Measurements from ENCODE around the gene RNF126.

RNF126 gene

GRCh38 chr19:647566-648284 lies 15.3 kb downstream of the RNF126 start:
- no peak overlapping the region for H3K4me2 ChIP-seq
- peaks cover 33% of the 10 kb centered on the region for H3K4me1 ChIP-seq
- no peak overlapping the region for H3K9ac ChIP-seq
- no peak overlapping the region for H3K4me3 ChIP-seq
- H3K9me3 ChIP-seq: no peaks in the 10 kb centered on the region
- peaks cover 88% of the 10 kb centered on the region for H4K20me1 ChIP-seq
- TF ChIP-seq Cebpa-rat (IDR thresholded peaks at IDR 0.05): no peak
- H3K27me3 ChIP-seq: no peaks in the 10 kb centered on the region
- peaks cover 73% of the 10 kb centered on the region for H3K36me3 ChIP-seq
- H3K27ac ChIP-seq: no peak overlapping the region

DNA sequence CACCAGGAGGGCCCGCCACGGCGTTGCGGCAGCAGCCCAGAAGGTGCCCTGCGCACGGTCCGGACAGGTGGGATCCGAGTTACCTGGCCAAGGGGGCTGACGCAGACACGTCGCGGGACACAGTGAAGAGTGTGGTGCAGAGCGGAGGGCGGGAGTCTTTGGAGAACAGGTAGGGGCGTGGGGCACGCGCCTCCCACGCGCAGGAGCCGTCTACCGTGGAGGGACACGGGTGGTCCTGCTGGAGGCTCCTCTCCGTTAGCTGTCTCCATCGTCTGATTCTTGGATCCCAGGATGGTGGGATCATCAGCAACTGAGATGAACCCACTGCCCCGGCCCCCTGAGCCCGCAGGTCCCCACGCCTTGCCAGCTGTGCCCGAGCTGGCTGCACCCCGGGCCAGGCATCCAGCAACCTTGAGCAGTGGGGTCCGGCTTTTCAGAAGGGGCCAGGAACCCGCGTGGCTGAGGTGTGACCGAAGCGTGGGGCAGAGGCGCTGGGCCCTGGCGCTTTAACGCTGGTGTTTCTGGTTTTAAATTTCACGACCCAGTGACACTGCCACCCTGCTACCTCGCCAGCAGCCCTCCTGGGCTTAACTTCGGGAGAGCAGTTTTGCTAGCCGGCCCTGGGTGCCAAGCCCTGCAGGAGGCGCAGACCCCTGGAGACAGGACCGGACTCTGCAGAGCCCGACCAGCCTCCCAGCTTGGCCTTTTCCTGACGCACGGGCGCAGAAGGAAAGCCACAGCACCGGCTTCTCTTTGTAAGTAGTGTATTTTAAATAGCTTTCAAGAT lies 16.0 kb downstream of the RNF126 start:
- H3K27ac ChIP-seq: no peak overlapping the region
- H4K20me1 ChIP-seq: peaks cover 80% of the 10 kb centered on the region
- H3K27me3 ChIP-seq: no peaks in the 10 kb centered on the region
- peaks cover 36% of the 10 kb centered on the region for H3K4me1 ChIP-seq
- no peak overlapping the region for H3K4me2 ChIP-seq
- H3K9me3 ChIP-seq: no peaks in the 10 kb centered on the region
- H3K4me3 ChIP-seq: no peak overlapping the region
- H3K9ac ChIP-seq: no peak overlapping the region
- TF ChIP-seq Cebpa-rat (IDR thresholded peaks at IDR 0.05): no peak
- peaks cover 66% of the 10 kb centered on the region for H3K36me3 ChIP-seq

GRCh38 chr19:645912-646778 lies 16.9 kb downstream of the RNF126 start:
- Histone ChIP-seq H3K27me3 (no peaks in the 10 kb centered on the region), H4K20me1 (peaks cover 72% of the 10 kb centered on the region), H3K27ac (0 out of 2 replicates have a peak overlapping the region, but pooled peaks have one; percentile 26), H3K36me3 (peaks cover 57% of the 10 kb centered on the region), H3K4me3 (no peak overlapping the region), H3K9ac (no peak overlapping the region), H3K4me1 (peaks cover 43% of the 10 kb centered on the region), H3K4me2 (peak overlapping the region; percentile 92), H3K9me3 (no peaks in the 10 kb centered on the region)
- TF ChIP-seq Cebpa-rat (IDR thresholded peaks at IDR 0.05): no peak

DNA sequence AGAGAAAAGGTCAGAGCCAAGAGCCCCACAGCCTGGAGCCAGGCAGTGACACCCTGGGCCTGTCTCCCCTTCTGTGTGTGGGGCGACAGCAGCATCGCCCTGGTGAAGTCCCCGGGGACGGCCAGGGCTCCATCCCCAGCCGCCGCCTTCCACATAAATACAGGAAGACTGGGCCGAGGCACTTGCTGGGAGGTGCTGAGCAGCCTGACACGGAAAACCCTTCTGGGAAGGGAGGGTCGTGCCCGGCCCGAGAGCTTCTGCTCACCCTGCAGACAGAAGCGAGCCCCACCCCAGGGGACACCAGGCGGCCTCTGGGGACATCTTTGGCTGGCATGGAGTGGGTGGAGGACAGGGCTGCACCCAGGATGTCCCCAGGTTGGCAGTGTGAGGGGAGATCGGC lies 18.2 kb downstream of the RNF126 start:
- peak overlapping the region; percentile 92 for H3K4me2 ChIP-seq
- H4K20me1 ChIP-seq: peaks cover 69% of the 10 kb centered on the region
- peaks cover 44% of the 10 kb centered on the region for H3K36me3 ChIP-seq
- H3K27me3 ChIP-seq: no peaks in the 10 kb centered on the region
- TF ChIP-seq Cebpa-rat (IDR thresholded peaks at IDR 0.05): no peak
- no peaks in the 10 kb centered on the region for H3K9me3 ChIP-seq
- peak overlapping the region; percentile 58 for H3K27ac ChIP-seq
- H3K9ac ChIP-seq: peak overlapping the region; percentile 64
- peak overlapping the region; percentile 39 for H3K4me3 ChIP-seq
- H3K4me1 ChIP-seq: peaks cover 49% of the 10 kb centered on the region

- Histone ChIP-seq H3K4me1 (peaks cover 50% of the 10 kb centered on the region), H3K4me3 (peak overlapping the region; percentile 39), H3K36me3 (peaks cover 40% of the 10 kb centered on the region), H3K9me3 (no peaks in the 10 kb centered on the region), H3K27ac (peak overlapping the region; percentile 58), H3K4me2 (peak overlapping the region; percentile 92), H4K20me1 (peaks cover 65% of the 10 kb centered on the region), H3K27me3 (no peaks in the 10 kb centered on the region), H3K9ac (peak overlapping the region; percentile 64)
- no peak for TF ChIP-seq Cebpa-rat (IDR thresholded peaks at IDR 0.05)
Observed at GRCh38 chr19:644363-644762, 18.7 kb downstream of the RNF126 start.

- peaks cover 56% of the 10 kb centered on the region for H3K4me1 ChIP-seq
- peak overlapping the region; percentile 39 for H3K4me3 ChIP-seq
- H3K27me3 ChIP-seq: no peaks in the 10 kb centered on the region
- peak overlapping the region; percentile 64 for H3K9ac ChIP-seq
- no peaks in the 10 kb centered on the region for H3K9me3 ChIP-seq
- peaks cover 65% of the 10 kb centered on the region for H4K20me1 ChIP-seq
- H3K36me3 ChIP-seq: peaks cover 33% of the 10 kb centered on the region
- no peak for TF ChIP-seq Cebpa-rat (IDR thresholded peaks at IDR 0.05)
- H3K27ac ChIP-seq: peak overlapping the region; percentile 58
- peak overlapping the region; percentile 92 for H3K4me2 ChIP-seq
Observed at GRCh38 chr19:643736-644135, 19.3 kb downstream of the RNF126 start.

DNA sequence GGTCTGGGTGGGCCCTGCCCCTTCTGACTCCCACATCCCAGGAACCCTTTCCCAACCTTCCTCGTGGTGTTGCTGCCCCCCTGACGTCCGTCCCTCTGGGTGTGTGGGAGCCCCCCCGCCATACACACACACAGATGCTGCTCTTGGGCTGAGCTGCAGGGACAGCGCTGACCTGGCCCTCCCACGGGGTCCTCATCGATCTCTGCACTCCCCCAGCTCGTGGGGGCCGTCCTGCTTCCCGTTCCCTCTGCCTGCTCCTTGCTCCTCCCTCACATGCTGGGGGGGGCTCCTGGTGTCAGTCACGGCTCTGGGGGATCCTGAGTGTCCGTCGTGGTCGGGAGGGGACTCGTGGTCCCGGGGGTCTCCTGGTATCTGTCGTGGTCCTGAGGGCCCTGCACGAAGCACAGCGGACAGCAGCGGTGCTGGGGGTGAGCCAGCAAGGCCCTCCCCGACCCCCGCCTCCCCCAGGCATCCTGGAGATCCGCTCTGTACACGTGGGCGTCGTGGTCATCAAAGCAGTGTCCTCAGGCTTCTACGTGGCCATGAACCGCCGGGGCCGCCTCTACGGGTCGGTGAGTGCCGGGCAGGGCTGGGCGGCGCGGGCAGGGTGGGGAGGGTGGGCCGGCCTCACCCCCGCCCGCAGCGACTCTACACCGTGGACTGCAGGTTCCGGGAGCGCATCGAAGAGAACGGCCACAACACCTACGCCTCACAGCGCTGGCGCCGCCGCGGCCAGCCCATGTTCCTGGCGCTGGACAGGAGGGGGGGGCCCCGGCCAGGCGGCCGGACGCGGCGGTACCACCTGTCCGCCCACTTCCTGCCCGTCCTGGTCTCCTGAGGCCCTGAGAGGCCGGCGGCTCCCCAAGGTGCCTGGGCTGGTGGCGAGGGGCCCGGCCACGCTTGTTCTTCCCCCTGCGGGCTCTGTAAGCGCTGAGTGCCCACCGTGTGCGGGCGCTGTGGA lies 20.0 kb downstream of the RNF126 start:
- Histone ChIP-seq H3K4me1 (peaks cover 63% of the 10 kb centered on the region), H3K36me3 (peaks cover 26% of the 10 kb centered on the region), H3K9me3 (no peaks in the 10 kb centered on the region), H3K9ac (no peak overlapping the region), H3K4me3 (no peak overlapping the region), H3K27me3 (no peaks in the 10 kb centered on the region), H4K20me1 (peaks cover 65% of the 10 kb centered on the region), H3K4me2 (peak overlapping the region; percentile 92), H3K27ac (peak overlapping the region; percentile 26; the same call in 1 of the 2 replicates)
- TF ChIP-seq Cebpa-rat (IDR thresholded peaks at IDR 0.05): no peak

- no peak for TF ChIP-seq Cebpa-rat (IDR thresholded peaks at IDR 0.05)
- Histone ChIP-seq H3K36me3 (peaks cover 13% of the 10 kb centered on the region), H3K4me1 (peaks cover 77% of the 10 kb centered on the region), H3K4me2 (peak overlapping the region; percentile 19; the same call in 1 of the 2 replicates), H4K20me1 (peaks cover 51% of the 10 kb centered on the region), H3K9ac (no peak overlapping the region), H3K9me3 (no peaks in the 10 kb centered on the region), H3K4me3 (no peak overlapping the region), H3K27me3 (no peaks in the 10 kb centered on the region), H3K27ac (no peak overlapping the region)
Observed at GRCh38 chr19:641702-642101, 21.3 kb downstream of the RNF126 start.

Data from BLaER1 (cell line).